ENCODE data around the gene CUL3.

The CUL3 gene

GRCh38 chr2:224561234-224562005, 23.7 kb downstream of the CUL3 start:
- H3K4me3 ChIP-seq (ENCODE audit: control insufficient read depth, low read depth, low read length): no peak overlapping the region
- DNase-seq (ENCODE audit: low read depth): no peak
- TF ChIP-seq, protein P1, sequence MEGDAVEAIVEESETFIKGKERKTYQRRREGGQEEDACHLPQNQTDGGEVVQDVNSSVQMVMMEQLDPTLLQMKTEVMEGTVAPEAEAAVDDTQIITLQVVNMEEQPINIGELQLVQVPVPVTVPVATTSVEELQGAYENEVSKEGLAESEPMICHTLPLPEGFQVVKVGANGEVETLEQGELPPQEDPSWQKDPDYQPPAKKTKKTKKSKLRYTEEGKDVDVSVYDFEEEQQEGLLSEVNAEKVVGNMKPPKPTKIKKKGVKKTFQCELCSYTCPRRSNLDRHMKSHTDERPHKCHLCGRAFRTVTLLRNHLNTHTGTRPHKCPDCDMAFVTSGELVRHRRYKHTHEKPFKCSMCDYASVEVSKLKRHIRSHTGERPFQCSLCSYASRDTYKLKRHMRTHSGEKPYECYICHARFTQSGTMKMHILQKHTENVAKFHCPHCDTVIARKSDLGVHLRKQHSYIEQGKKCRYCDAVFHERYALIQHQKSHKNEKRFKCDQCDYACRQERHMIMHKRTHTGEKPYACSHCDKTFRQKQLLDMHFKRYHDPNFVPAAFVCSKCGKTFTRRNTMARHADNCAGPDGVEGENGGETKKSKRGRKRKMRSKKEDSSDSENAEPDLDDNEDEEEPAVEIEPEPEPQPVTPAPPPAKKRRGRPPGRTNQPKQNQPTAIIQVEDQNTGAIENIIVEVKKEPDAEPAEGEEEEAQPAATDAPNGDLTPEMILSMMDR (IDR thresholded peaks at IDR 0.05; ENCODE audit: control insufficient read depth, insufficient read depth, low read depth, low read length, missing control alignments): no peak

DNA sequence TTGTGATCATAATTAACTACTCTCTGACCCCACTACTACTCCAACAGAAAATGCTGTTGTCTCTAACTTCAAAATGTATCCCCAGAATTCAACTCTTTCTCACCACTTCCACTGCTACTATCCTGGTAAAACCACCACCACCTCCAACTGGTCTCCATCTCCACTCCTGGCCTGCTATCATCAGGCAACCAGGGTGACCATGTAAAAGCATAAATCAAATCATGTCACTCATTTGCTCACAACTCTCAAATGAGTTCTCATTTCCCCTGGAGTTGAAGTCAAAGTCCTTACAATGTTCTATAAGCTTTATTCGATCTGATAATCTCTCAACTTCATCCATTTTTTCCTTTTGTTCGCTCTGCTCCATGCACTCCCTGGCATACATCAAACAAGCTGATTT, 24.6 kb downstream of the CUL3 start:
- no peak overlapping the region for H3K4me3 ChIP-seq (ENCODE audit: control insufficient read depth, low read depth, low read length)
- TF ChIP-seq, protein P1 (IDR thresholded peaks at IDR 0.05; ENCODE audit: control insufficient read depth, insufficient read depth, low read depth, low read length, missing control alignments): no peak
- DNase-seq (ENCODE audit: low read depth): no peak

GRCh38 chr2:224557610-224558009, 27.6 kb downstream of the CUL3 start:
- DNase-seq (ENCODE audit: low read depth): no peak
- TF ChIP-seq, protein P1 (IDR thresholded peaks at IDR 0.05; ENCODE audit: control insufficient read depth, insufficient read depth, low read depth, low read length, missing control alignments): no peak
- no peak overlapping the region for H3K4me3 ChIP-seq (ENCODE audit: control insufficient read depth, low read depth, low read length)

DNA sequence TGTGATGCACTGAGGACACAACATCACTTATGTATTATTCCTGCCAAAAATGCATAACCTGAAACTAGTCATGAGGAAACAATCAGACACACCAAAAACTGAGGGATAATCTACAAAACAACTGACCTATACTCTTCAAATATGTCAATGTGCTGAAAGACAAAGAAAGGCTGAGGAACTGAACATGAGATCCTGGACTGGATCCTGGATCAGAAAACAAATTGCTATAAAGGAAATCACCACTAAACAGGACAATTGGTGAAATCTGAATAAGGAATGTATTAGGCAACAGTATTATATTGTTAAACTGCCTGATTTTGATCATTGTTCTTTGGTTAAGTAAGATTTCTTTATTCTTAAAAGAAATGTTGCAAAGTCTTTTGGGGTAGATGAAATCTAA, 28.8 kb downstream of the CUL3 start:
- no peak overlapping the region for H3K4me3 ChIP-seq (ENCODE audit: control insufficient read depth, low read depth, low read length)
- no peak for DNase-seq (ENCODE audit: low read depth)
- TF ChIP-seq, protein P1 (IDR thresholded peaks at IDR 0.05; ENCODE audit: control insufficient read depth, insufficient read depth, low read depth, low read length, missing control alignments): no peak

DNA sequence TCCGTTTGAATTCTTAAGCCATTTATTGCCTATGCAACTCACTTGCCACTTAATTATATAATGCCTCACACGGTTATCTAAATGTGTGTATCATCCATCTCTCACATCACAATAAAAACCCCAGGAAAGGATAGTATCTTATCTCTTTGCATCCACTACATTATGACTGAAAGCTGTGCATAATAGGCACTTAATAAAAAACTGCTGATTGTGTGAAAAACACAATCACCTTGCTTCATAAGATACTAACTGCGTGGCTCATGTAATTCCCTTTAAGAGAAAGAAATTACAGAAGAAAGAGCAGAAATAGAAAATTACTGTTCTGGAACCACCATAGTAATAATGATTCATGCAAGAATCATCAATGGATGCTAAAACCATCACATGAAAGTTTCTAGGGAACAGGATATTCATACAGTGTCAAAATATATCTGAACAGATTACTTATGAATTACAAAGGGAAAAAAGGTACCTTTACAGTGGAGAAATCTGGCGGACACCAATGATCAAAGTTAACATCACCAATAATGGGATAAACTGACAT, 29.3 kb downstream of the CUL3 start:
- TF ChIP-seq, protein P1 (IDR thresholded peaks at IDR 0.05; ENCODE audit: control insufficient read depth, insufficient read depth, low read depth, low read length, missing control alignments): no peak
- DNase-seq (ENCODE audit: low read depth): no peak
- H3K4me3 ChIP-seq (ENCODE audit: control insufficient read depth, low read depth, low read length): no peak overlapping the region

DNA sequence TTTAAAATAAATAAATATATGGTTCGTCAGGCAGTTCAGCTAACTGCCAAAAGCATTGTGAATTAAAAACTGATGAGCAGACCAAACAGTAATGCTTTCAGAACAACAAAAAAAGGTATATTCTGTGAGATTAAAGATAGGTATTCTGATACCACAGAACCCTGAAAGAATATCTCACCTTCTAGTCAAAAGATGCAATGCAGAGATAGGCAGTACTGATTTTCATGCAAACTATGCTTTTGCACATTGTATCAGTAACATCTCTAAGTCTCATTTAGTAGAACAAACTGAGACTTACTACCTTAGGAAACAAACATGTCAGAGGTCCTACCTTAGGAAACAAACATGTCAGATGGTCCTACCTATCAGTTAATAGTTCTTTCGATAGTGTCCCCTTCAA, 32.4 kb downstream of the CUL3 start:
- DNase-seq (ENCODE audit: low read depth): no peak
- TF ChIP-seq, protein P1 (IDR thresholded peaks at IDR 0.05; ENCODE audit: control insufficient read depth, insufficient read depth, low read depth, low read length, missing control alignments): no peak
- no peak overlapping the region for H3K4me3 ChIP-seq (ENCODE audit: control insufficient read depth, low read depth, low read length)
